ENCODE results near the gene HOXA7.

HOXA7 gene

DNA sequence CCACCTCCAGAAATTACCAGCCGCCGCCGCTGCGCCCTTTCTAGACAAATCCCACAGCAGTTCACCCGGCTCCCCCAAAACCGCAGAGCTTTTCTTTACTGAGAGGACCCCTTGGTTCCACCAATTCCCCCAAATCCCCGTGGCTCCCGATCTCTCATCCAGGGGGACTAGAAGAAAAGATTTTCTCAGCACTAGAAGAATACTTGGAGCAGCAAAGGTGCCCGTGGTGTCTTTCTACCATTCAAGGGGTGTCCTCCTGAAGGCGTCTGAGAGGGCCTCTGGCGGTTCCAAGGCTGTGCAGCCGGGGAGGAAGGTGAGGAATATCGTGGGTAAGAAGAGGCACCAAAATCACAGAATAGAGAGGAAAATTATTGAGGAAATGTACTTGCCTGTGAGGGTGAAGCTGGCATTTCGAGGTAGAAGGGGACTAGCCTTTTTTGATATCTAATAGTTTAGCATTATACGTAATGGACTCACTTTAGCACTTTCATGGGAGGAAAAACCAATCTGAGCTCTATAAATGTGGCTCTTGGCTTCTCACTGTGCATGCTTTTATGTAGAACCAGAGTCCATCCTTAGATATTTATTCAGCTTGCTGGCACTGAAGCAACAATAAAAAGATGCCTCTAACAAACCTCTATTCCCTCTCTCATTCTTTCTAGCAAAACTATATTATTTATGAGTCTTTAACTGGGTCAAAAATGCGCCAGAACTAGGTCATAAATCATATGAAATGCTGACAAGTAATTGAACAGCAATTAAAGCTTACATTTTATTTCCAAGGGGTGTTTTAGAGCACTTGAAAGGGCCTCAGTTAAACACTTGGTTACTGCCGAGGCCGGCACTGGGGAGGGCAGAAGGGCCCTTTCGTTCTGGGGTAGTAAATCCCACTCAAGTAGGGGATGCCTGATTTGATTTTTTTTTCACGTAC is 40.2 kb downstream of the HOXA7 start:
- DNase-seq = no peak

DNA sequence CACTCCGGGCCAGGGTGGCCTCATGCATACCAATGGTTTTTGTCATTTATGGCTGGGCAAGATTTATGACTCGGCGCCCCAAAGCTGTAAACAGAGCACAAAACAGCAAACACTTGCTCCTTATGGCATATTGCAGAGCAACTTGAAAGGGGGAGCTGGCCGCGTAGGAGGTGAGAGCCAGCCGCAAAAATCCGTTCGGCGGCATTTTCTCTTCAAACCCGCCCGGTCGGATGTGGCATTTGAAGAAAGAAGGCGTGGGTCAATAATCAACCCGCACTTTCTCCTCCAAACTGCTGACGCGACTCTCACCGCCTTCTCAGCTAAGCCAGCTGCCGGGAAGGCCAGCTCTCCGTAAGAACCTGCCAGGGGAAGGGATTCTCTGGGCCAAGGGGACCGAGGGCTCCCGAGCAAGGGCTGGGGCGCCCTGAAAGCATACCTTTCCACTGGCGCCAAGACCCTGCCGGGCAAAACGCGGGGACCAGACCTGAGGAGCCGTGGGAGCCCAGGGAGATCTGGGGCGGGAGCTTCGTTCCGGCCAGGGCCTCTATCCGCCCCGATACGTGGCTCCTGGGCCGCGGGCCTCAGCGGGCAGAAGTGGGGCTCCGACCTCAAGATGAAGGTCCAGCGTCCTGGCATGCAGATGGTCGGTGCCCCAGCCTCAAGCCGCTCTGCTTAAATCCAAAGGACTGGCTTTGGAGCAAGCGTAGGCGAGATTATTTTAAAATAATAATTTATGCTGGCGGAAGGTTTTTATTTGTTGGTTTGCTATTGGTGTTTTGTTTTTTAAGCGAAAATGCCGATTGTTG is 41.1 kb downstream of the HOXA7 start:
- DNase-seq = no peak

DNA sequence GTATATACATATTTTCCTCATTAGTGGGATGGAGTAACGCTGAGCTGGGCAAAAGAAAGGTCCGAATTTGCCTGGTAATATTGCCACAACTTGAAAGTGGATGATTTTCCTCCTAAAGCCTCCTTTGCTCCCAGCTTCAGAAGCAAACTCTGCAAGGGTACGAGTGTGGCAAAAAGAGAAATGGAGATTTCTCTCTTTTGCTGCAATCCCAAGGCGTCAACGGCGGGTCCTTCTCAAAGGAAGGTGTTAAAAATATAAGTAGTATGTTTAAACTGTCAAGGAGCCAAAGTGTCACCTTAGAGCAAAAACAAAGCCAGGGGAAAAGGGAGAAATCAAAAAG is 41.6 kb downstream of the HOXA7 start:
- no peak for DNase-seq

DNA sequence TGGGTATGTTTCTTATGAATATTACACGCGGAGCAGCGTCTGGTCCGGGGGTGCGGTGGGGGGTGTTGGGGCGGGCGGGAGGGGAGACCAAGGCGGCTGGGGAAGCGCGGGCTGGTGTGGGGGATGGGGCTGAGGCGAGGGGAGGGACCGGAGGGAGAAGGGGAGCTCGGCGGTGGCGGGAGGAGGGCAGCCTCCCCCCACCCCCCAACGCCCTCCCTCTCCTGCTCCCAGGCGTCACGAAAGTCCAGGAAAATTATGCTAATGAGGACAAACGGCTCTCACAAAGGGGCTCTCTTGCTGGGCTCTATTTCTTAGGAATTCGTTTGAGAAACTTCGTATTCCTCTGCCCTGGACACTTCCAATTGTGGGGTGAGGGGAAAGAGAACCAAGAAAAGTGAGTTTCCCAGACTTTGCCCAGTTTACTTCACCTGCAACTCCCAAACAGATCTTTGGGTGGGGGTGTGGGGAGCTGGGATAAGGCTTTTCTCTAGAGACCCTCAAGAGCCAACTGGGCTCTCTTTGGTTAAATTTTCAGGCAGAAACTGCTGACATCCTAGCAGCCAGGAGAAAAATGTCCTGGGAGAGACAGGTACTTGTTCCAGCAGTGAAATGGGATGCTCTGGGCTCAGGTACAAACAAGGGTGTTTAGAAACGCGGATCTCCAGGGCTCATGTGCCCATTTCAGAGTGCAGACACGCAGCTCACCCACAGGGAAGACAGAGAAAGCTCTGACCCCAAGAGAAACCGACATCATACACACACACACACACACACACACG is 42.3 kb downstream of the HOXA7 start:
- DNase-seq = no peak

DNA sequence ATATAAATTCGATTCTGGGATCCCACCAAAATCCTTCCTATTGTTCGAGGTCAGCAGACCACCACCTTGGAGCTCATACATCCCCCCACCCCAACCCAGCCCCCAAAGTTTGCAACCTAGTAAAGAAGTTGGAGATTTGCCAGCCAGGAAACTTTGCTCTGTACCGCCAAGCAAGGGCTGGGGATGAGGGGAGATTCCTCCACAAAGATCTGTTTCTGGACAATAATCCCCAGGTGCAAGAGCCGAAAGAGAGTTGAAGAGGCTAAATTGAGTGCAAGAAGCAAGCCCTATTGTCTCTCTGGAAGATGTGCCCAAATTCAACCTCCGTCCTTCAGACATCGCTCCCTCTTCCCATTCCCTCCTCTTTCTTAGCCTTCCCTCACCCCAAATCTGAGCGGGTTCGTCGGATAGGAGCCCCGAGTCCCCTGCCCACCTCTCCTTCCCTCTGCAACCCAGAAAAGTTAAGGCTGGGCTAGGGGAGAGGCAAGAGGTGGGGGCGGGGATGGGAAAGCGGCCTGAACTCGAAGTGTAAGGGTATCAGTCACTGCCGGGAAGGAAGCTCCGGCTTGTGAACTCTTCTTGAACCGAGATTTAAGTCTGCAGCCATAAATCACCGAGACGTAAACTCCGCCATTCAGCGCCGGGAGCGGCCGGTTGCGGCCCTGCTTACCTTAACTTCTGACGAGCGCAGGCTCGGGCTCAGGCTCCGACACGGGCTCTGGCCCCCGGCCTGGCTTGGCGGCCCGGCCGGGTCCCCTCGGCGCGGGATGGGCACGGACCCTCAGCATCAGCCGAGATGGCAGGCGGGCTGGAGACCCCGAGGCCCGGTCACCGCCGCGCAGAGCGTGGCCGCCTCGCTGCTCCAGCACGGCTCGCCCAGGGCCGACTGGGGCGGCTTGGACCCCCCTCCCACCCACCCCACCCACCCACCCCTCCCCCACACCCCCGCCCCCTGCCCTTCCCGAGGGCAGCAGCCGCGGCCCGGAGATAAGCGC is 43.2 kb downstream of the HOXA7 start:
- DNase-seq = no peak

DNA sequence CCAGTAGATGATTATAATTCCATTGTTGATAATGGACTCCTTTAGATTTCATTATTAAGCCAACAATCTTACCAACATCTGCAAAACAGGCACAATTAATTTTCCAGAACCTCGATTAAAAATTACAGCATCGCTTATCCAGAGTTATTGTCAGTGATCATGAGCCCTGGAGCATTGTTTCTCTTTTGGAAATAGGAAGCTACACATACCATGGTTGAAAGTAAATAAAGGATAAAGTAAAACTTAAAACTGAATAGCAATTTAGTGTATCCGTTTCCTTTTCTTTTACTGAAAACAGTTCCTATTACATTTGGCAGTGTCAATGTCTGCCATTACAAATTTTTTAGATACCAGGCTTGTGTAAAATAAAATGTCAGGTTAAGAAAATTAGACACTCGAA is 44.1 kb downstream of the HOXA7 start:
- no peak for DNase-seq

DNA sequence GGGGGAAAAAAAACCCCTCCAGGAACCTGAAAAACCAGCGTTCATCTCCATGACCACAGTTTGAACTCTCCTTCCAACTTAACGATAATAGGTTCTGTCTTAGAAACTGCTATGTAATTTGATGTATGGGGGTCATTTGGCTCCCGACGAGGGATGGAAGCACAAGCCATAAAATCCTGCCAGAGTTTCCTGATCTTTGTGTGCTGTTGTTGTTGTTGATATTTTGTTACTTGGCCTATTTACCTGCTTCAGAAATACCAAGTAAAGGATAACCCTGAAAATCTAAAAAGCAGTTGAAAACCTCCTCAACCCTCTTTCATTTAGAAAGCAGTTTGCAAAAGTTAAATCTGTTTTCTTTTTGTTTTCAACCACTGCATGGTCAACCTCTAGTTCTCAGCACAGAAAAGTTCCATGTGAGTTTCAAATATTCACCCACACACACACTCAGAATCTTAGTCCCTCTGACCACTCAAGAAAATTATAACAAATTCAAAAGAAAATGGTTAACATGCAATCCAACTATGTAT is 44.7 kb downstream of the HOXA7 start:
- DNase-seq = no peak

DNA sequence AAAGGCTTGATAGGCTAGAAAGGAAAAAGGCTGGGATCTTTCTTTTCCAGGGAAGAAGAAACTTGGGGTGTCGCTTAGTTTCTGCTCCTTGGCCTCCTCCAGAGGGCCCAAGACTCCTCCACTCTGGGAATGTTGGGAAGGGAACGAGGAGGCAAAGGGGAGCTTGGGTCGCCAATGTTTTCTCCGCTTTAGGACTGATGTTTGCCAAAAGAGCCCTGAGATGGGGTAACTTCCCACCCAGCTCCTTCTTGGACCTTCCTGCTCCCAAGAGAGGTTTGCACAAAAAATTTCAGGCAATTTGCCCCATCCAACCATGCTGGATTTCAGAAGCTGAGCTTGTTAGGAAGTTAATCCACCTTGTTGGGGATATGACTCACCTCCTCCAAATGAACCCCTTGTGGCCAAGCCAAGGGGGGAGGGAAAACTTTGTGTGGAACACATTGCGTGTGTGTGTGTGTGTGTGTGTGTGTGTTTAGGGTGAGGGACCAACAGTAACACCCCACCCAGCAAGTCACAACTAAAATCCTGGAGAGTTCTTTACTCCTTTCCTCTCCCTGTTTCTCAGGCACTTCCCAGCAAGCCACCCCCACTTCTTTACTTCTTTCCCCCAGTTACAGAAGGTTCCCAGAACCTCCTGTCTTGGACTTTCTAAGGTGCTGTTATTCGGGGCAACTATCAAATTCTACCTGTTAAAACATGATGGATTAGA is 45.3 kb downstream of the HOXA7 start:
- no peak for DNase-seq

DNA sequence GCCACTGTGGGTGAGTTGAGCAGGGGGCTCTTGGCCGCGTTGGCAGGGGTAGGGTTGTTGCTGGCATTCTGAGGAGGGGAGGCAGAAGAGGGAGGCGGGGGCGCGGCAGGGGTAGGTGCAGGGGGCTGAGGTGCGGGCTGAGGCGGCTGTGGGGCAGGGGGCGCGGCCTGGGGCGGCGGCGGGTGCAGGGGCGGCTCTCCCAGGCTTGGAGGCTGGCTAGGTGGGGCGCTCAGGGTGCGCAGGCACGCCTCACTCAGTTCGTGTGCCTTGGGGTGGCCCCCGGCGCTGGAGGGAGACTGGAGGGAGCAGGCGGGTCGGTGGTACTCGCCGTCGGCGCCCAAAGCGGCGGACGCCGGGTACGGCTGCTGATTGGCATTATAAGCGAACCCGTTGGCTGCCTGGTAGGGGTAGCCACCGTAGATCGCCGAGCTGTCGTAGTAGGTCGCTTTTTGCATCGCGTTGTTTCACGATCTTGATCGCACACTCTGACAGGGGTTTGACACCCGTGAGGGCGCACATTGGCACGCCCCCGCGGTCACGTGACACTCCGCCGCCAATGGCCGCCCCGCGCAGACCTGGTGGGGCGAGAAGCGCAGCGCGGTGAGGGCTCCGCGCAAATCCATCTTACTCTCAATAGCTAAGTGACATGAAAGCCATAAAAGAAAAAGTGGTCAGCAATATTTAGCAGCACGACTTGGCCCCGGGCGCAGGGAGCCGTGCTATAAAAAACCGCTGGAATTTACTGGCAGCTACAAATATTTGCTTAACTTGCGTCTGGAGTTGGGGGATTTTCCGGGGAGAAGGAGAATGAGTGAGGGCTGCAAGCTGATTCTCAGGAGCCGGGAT is 46.1 kb downstream of the HOXA7 start:
- no peak for DNase-seq

DNA sequence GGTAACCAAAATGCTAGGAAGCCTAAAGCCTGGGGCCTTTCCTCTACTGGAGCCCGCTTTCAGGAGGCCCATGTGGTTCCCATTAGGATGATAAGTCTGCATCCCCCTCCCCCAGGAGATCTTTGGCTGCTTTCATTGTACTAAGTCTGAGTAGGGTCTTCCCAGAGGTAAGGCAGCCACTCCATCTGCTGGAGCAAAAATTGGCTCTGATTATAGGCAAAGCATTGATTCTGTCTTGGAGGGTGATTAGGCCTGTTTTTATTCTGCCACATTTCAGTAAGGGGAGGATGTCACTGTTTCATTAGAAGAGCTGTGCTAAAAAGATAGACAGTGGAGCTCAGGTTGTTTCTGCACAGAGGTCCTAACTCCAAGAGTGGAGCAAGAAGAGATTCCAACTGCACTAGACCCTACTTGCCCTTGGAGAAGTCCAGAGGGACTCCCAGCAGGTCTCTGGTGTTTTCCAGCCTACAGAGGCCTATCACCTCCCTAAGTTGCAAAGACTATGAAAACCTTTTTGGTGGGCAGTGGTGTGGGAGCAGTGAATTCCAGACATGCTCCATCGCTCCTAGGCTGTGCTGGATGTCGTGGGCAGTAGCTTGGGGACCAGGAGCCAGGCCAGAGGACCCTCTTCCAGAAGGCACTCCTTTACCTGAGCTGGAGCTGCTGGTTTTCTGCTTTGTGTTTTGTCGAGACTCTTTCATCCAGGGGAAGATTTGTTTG is 46.8 kb downstream of the HOXA7 start:
- no peak for DNase-seq

DNA sequence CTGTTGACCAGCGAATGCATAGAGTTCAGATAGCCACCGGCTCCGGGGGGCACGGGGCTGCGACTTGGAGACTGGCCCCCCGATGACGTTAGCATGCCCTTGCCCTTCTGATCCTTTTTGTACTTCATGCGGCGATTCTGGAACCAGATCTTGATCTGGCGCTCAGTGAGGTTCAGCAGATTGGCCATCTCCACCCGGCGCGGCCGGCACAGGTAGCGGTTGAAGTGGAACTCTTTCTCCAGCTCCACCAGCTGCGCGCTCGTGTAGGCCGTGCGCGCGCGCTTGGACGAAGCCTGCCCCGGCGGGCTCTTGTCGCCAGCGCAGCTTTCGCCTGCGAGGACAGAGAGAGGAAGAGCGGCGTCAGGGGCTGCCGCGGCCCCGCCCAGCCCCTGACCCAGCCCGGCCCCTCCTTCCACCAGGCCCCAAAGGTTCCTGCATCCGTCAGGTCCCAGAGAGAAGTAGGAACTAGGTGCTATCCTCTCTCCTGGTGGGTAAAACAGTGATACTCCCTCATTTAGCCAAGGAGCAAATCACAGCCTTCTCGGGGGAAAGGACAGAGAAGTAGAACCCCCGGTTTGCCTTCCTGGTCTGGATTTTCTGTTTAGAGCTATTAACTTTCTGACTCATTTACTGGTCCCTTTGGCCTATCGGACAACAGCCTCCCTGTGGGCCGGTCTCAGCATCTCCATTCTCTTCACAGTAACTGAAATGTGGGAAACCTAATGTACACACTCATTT is 47.9 kb downstream of the HOXA7 start:
- DNase-seq = no peak

DNA sequence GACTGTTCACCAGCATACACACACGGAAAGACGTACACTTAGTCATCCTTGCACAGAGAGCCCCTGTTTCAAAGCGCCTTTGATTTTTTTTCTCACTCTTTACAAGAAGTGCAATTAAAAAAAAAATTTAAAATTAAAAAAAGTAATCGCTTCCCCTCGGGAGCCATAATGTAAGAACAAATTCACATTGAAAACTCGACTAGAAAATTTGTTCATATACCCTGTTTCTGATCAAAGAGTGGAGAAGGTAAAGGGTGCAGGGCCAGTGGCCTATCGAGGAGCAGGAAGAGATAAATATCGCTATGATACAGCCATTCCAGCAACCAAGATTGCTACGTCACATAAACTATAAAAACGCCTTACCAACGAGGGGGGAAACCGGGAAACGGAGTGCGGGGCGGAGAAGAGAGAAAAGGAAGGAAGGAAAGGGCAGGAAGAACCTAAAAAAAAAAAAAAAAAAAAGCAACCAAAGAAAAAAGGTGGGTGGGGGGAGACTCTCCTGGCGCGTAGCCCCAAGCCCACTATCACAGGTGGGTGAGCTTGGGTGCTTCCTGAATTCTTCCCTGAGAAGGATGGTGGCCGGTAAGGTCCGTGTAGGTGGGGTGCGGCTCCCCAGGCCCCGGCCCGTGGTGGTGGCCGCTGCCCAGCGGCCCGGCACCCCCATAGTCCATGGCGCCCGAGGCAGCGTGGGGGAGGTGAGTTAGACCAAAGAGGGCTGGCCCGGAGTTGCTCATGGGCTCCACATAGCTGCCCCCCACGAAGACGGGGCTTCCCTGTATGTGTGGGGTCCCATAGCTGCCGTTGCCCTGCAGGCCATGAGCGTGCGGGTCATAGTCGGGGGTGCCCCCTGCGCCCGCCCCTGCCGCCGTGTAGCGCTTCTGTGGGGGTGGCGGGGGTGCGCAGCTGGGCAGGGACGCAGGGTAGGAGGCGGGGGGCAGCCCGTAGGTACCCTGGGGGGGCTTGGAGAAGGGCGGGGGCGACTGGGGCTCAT is 48.8 kb downstream of the HOXA7 start:
- no peak for DNase-seq

DNA sequence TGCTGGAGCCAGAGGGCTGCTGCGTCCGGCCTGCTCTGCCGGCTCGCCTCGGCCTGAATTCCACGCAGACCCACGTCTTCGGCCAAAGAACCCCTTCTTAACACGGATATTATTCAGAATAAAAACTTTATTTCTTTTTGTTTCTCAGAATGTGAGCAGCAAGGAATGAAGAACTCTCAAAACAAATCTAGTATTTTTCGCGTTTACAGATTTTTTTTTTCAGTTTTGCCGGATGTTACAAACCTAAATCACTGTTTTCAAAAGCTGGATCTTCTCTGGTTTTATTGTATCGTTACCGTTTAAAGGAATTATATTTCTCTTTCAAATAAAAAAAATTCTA is 49.6 kb downstream of the HOXA7 start:
- DNase-seq = no peak

DNA sequence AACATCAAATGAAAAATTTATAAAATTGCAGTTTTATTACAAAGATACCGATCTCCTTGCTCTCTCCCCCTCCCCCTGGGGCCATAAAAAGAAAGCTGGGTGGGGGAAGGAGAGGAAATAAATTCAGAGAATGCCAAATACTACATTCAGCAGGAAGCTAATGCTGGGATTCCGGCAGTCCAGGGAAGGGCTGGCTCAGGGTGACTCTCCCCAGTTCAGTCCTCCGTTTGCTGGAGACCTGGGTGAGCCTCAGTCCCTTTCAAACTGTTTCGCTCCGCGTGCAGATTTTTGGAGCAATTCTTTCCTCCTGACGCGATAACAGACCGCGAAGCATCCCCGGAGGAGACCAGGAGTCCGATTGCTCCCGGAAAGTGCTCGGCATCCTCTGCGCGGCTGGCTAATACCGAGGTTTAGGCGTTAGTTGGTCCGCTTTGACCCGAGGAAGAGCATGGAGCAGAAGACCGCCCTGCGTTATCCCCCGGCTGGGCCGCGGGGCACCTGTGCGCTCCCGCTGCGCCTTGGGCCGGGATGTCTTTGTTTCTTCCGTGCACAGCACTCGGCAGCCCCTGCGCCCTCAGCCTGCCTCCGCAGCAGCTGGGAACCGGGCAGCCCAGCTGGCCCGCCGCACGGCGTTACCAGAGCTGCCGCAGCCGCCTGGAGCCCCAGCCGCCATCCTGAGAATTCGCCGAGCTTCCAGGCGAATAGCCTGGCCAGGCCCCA is 50.1 kb downstream of the HOXA7 start:
- no peak for DNase-seq

DNA sequence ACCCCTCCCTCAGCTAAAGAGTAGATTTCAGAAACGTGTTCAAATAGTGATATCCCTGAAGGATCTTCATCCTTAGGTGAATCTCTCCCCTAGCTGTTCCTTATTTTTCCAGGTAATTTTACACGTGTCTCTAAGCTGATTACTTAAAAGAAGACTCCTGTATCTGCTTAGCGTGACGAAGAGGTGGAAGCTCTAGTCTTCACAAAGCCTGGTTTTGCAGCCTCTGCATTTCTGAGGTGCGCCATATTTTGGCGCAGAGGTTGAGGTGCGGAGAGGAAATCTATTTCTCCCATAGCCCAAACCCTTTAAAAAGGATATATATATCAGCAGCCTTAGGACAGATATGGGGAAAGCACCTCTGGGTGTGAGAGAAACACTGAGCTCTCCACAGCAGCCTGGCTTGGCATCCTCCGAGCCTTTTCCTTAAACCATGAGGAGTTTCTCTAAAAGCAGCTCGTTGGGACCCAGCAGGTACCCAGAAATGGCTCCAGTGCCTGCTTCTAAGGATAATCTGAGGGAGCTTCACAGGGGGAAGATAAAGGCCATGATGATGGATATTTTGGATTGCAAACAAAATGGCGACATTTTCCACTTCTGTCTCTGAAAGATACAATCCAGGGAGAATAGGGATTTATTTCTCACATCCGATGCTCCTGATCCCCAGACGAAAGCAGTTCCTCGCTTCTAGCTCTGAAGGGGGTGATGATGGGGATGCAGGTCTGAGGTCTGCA is 51.0 kb downstream of the HOXA7 start:
- no peak for DNase-seq

Data from activated CD4-positive, CD25-positive, alpha-beta regulatory T cell (primary cell).